OCI-LY7 (cell line): ENCODE data around the gene NME3. TPM values are rescaled to one million over a fixed set of nuclear protein-coding genes. Genes with fewer than 3 reads are reported as not detected.

Source experiments
- BruUV-seq: library from RNA; stranded (reverse); fragments of 400-500 nt; replicated peaks from 2 replicates; lab custom pipeline; 2021; lab: Mats Ljungman, UMichigan
- CTCF ChIA-PET: fragments of 300-600 bp; sonication (Branson Sonifier 250); formaldehyde crosslinking; loops from one replicate; lab custom pipeline; 2022; ENCODE audit warnings: antibody characterized with exemption; ENCODE audit not compliant: unreplicated experiment; lab: Charles Lee
- POLR2A ChIA-PET: fragments of 300-600 bp; sonication (Branson Sonifier 250); formaldehyde crosslinking; loops from one replicate; lab custom pipeline; 2022; ENCODE audit warnings: antibody characterized with exemption; lab: Charles Lee
- DNase-seq: peaks from one replicate; pipeline ENCODE4 v3.0.0-alpha.2; 2015; ENCODE audit warnings: low spot score
- H2AFZ ChIP-seq: fragments of 200-600 bp; sonication (generic), shearing (Covaris generic); 2 replicates; pipeline ENCODE4 v1.6.1; 2014; ENCODE audit warnings: mild to moderate bottlenecking, antibody characterized with exemption, low read length, moderate library complexity
- H3K27ac ChIP-seq: fragments of 200-600 bp; sonication (generic); 2 replicates; pipeline ENCODE4 v1.5.1; 2014; ENCODE audit warnings: mixed run types, low read depth, mild to moderate bottlenecking, moderate library complexity, low read length, inconsistent platforms; ENCODE audit not compliant: poor library complexity, severe bottlenecking
- H3K36me3 ChIP-seq: fragments of 200-600 bp; sonication (generic); 2 replicates; pipeline ENCODE4 v1.6.1; 2014; ENCODE audit warnings: mild to moderate bottlenecking, antibody characterized with exemption, low read length, moderate library complexity, mixed read lengths; ENCODE audit not compliant: insufficient read depth
- H3K4me1 ChIP-seq: fragments of 200-600 bp; sonication (generic); 2 replicates; pipeline ENCODE4 v1.5.1; 2014; ENCODE audit warnings: mild to moderate bottlenecking, low read length; ENCODE audit not compliant: insufficient read depth, poor library complexity, severe bottlenecking
- H3K4me2 ChIP-seq: fragments of 200-600 bp; sonication (generic); 2 replicates; pipeline ENCODE4 v1.6.1; 2014; ENCODE audit warnings: mild to moderate bottlenecking, low read length
- H3K4me3 ChIP-seq: fragments of 200-600 bp; sonication (generic); 2 replicates; pipeline ENCODE4 v1.5.1; 2014; ENCODE audit warnings: mild to moderate bottlenecking, low read depth, low read length; ENCODE audit not compliant: poor library complexity, severe bottlenecking
- H3K79me2 ChIP-seq: fragments of 200-600 bp; sonication (generic); 2 replicates; pipeline ENCODE4 v1.6.1; 2016; ENCODE audit warnings: low read depth, mild to moderate bottlenecking, low read length, moderate library complexity, mixed read lengths; ENCODE audit not compliant: insufficient read depth
- H3K9me2 ChIP-seq: fragments of 200-600 bp; sonication (generic); 2 replicates; pipeline ENCODE4 v1.6.1; 2016; ENCODE audit warnings: mild to moderate bottlenecking, low read length, mixed read lengths; ENCODE audit not compliant: insufficient read depth
- H3K9me3 ChIP-seq: fragments of 200-600 bp; sonication (generic); 2 replicates; pipeline ENCODE4 v1.6.1; 2014; ENCODE audit warnings: mild to moderate bottlenecking, mixed run types, low read length, mixed read lengths
- H4K20me1 ChIP-seq: fragments of 200-600 bp; sonication (generic); 2 replicates; pipeline ENCODE4 v1.6.1; 2014; ENCODE audit warnings: mild to moderate bottlenecking, antibody characterized with exemption, low read length, moderate library complexity, mixed read lengths; ENCODE audit not compliant: insufficient read depth
- CTCF ChIP-seq: fragments of 200-600 bp; sonication (generic); conservative IDR thresholded peaks from 2 replicates; pipeline ENCODE4 v1.5.1; 2014; ENCODE audit warnings: mild to moderate bottlenecking, antibody characterized with exemption, low read length, moderate library complexity, mixed read lengths
- EZH2phosphoT487 ChIP-seq: fragments of 200-600 bp; sonication (generic); IDR thresholded peaks from 2 replicates; pipeline ENCODE4 v1.6.1; 2018; ENCODE audit warnings: low read depth, borderline replicate concordance, mild to moderate bottlenecking, mixed run types, antibody characterized with exemption, low read length, moderate library complexity, mixed read lengths
- intact Hi-C: fragments of 100-400 bp; cut with micrococcal nuclease; formaldehyde crosslinking; loops from one replicate; pipeline ENCODE4 v1.10.0; 2022; ENCODE audit not compliant: unreplicated experiment
- total RNA-seq, 2 experiments: library from RNA; depleted of rRNA in 1 of 2; stranded (reverse); fragments of >200 nt in 1 of 2; shearing (Covaris generic) in 1 of 2; gene quantifications; 2 replicates each; pipeline ENCODE4 v1.2.3, GENCODE V29; 2014 to 2022

Gene NME3
- total RNA-seq, 2 experiments from 2014 or later, result 34.8 to 54.5 TPM

- no TSS peak for BruUV-seq
- H4K20me1 ChIP-seq, result no peaks in the 10 kb centered on the region
- TF ChIP-seq EZH2phosphoT487 (no peak), CTCF (no peak)
- H3K79me2 ChIP-seq, result no peaks in the 10 kb centered on the region
- no peak overlapping the region for H3K4me3 ChIP-seq
- ChIA-PET POLR2A (no interaction called here), CTCF (no interaction called here)
- peaks cover 53% of the 10 kb centered on the region; the same call in 1 of the 2 replicates for H3K36me3 ChIP-seq
- no peaks in the 10 kb centered on the region for H3K9me2 ChIP-seq
- intact Hi-C loops, result no loop called here
- no peak overlapping the region for H2AFZ ChIP-seq
- H3K4me2 ChIP-seq, result no peak overlapping the region
- no peak for DNase-seq
- no peak overlapping the region for H3K27ac ChIP-seq
- no peaks in the 10 kb centered on the region for H3K4me1 ChIP-seq
- H3K9me3 ChIP-seq, result no peaks in the 10 kb centered on the region
These were observed 24.6 kb downstream of the NME3 start for GRCh38 chr16:1746693-1747195.

GRCh38 chr16:1745900-1746692 lies 25.2 kb downstream of the NME3 start:
- Histone ChIP-seq H4K20me1 (no peaks in the 10 kb centered on the region), H3K9me3 (no peaks in the 10 kb centered on the region), H3K9me2 (no peaks in the 10 kb centered on the region), H3K4me2 (no peak overlapping the region), H3K4me1 (no peaks in the 10 kb centered on the region), H3K36me3 (peaks cover 48% of the 10 kb centered on the region; the same call in 1 of the 2 replicates), H3K4me3 (no peak overlapping the region), H2AFZ (no peak overlapping the region), H3K79me2 (no peaks in the 10 kb centered on the region), H3K27ac (no peak overlapping the region)
- intact Hi-C loops, result no loop called here
- POLR2A ChIA-PET, result no interaction called here
- CTCF ChIA-PET, result no interaction called here
- BruUV-seq, result no TSS peak
- TF ChIP-seq EZH2phosphoT487, result no peak
- no peak for DNase-seq

GRCh38 chr16:1745181-1745899 lies 26.0 kb downstream of the NME3 start:
- H3K79me2 ChIP-seq, result no peaks in the 10 kb centered on the region
- DNase-seq, result no peak
- no peak overlapping the region for H3K4me2 ChIP-seq
- CTCF ChIA-PET, result no interaction called here
- H3K9me2 ChIP-seq, result no peaks in the 10 kb centered on the region
- no peak overlapping the region for H2AFZ ChIP-seq
- intact Hi-C loops, result no loop called here
- BruUV-seq, result TSS peak; percentile 44
- H3K4me1 ChIP-seq, result no peaks in the 10 kb centered on the region
- TF ChIP-seq CTCF, result no peak
- TF ChIP-seq EZH2phosphoT487, result no peak
- H3K4me3 ChIP-seq, result no peak overlapping the region
- peaks cover 53% of the 10 kb centered on the region; the same call in 1 of the 2 replicates for H3K36me3 ChIP-seq
- H3K27ac ChIP-seq, result no peak overlapping the region
- no peaks in the 10 kb centered on the region for H3K9me3 ChIP-seq
- no peaks in the 10 kb centered on the region for H4K20me1 ChIP-seq
- POLR2A ChIA-PET, result no interaction called here
